Loucy (cell line): Measurements from ENCODE around the gene NBPF9.
"Not testable (repeated sequence)": the region's sequence is repeated elsewhere in the genome, so short reads cannot be mapped to it uniquely, and the experiment has no call there.

Experiments
- H2AFZ ChIP-seq: fragments of 200-600 bp; sonication (generic); 2 replicates; pipeline ENCODE4 v1.6.0; 2016; ENCODE audit warnings: antibody characterized with exemption, mild to moderate bottlenecking, low read length, moderate library complexity
- H3F3A ChIP-seq: fragments of 200-600 bp; 2 replicates; pipeline ENCODE4 v1.6.0; 2016; ENCODE audit warnings: antibody characterized with exemption, low read depth, mild to moderate bottlenecking
- H3K27me3 ChIP-seq: fragments of 200-600 bp; sonication (generic); 2 replicates; pipeline ENCODE4 v1.6.1; 2014; ENCODE audit warnings: low read length, mild to moderate bottlenecking; ENCODE audit not compliant: insufficient read depth, poor library complexity, severe bottlenecking
- H3K36me3 ChIP-seq: fragments of 200-600 bp; sonication (generic); 2 replicates; pipeline ENCODE4 v1.6.1; 2016; ENCODE audit warnings: low read length; ENCODE audit not compliant: insufficient read depth
- H3K4me1 ChIP-seq: fragments of 200-600 bp; sonication (generic); 2 replicates; pipeline ENCODE4 v1.5.1; 2014; ENCODE audit warnings: low read length, mild to moderate bottlenecking; ENCODE audit not compliant: insufficient read depth, poor library complexity, severe bottlenecking
- H3K4me2 ChIP-seq: fragments of 200-600 bp; sonication (generic); 2 replicates; pipeline ENCODE4 v1.6.0; 2014; ENCODE audit warnings: antibody characterized with exemption, low read length, low read depth, mild to moderate bottlenecking; ENCODE audit not compliant: poor library complexity, severe bottlenecking
- H3K4me3 ChIP-seq: fragments of 200-600 bp; sonication (generic); 2 replicates; pipeline ENCODE4 v1.5.1; 2014; ENCODE audit warnings: low read length, mild to moderate bottlenecking, mixed read lengths; ENCODE audit not compliant: poor library complexity, severe bottlenecking
- H3K79me2 ChIP-seq: fragments of 200-600 bp; sonication (generic); 2 replicates; pipeline ENCODE4 v1.6.1; 2014; ENCODE audit warnings: low read length; ENCODE audit not compliant: insufficient read depth
- H3K9ac ChIP-seq: fragments of 200-600 bp; sonication (generic); 2 replicates; pipeline ENCODE4 v1.6.0; 2014; ENCODE audit warnings: mild to moderate bottlenecking, low read depth, low read length, moderate library complexity; ENCODE audit not compliant: poor library complexity, severe bottlenecking
- H3K9me2 ChIP-seq: fragments of 200-600 bp; sonication (generic); replicated peaks from 2 replicates; pipeline ENCODE4 v1.6.1; 2016; ENCODE audit warnings: low read depth, low read length, mixed read lengths
- H3K9me3 ChIP-seq: fragments of 200-600 bp; sonication (generic); 2 replicates; pipeline ENCODE4 v1.6.1; 2014; ENCODE audit warnings: mild to moderate bottlenecking, antibody characterized with exemption, low read length, low read depth; ENCODE audit not compliant: insufficient read depth
- H4K20me1 ChIP-seq: fragments of 200-600 bp; sonication (generic); 2 replicates; pipeline ENCODE4 v1.6.0; 2014; ENCODE audit warnings: antibody characterized with exemption, low read length, mild to moderate bottlenecking; ENCODE audit not compliant: insufficient read depth, poor library complexity, severe bottlenecking

The NBPF9 gene

GRCh38 chr1:149033916-149034315 is 69.4 kb downstream of the NBPF9 start:
- not testable (repeated sequence) for H3K79me2 ChIP-seq, H3K27me3 ChIP-seq, H3K4me3 ChIP-seq, H3K9ac ChIP-seq, H2AFZ ChIP-seq, H3K36me3 ChIP-seq, H3K9me2 ChIP-seq, H4K20me1 ChIP-seq, H3K9me3 ChIP-seq, H3K4me1 ChIP-seq, H3K4me2 ChIP-seq, H3F3A ChIP-seq

DNA sequence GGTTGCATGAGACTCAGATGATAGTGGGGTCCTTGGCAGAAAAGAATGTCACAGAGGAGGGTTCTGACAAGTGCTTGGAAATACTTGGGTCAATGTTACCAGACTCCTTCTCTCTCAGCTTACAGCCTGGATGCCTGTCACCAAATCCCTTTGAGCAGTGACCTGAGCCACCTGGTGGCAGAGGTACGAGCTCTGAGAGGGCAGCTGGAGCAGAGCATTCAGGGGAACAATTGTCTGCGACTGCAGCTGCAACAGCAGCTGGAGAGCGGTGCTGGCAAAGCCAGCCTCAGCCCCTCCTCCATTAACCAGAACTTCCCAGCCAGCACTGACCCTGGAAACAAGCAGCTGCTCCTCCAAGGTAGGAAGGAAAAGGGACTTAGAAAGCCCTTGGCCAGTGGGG is 79.0 kb downstream of the NBPF9 start:
- H3K79me2 ChIP-seq, H2AFZ ChIP-seq, H3K4me2 ChIP-seq, H3K4me3 ChIP-seq, H3K27me3 ChIP-seq, H3K9me2 ChIP-seq, H4K20me1 ChIP-seq, H3K9ac ChIP-seq, H3F3A ChIP-seq, H3K4me1 ChIP-seq, H3K9me3 ChIP-seq, H3K36me3 ChIP-seq: not testable (repeated sequence)

- H3F3A ChIP-seq, H3K4me2 ChIP-seq, H3K9me2 ChIP-seq, H3K27me3 ChIP-seq, H3K79me2 ChIP-seq, H4K20me1 ChIP-seq, H3K36me3 ChIP-seq, H2AFZ ChIP-seq, H3K9me3 ChIP-seq, H3K4me1 ChIP-seq, H3K9ac ChIP-seq, H3K4me3 ChIP-seq: not testable (repeated sequence)
Measured at GRCh38 chr1:149018577-149018976, 84.8 kb downstream of the NBPF9 start.

DNA sequence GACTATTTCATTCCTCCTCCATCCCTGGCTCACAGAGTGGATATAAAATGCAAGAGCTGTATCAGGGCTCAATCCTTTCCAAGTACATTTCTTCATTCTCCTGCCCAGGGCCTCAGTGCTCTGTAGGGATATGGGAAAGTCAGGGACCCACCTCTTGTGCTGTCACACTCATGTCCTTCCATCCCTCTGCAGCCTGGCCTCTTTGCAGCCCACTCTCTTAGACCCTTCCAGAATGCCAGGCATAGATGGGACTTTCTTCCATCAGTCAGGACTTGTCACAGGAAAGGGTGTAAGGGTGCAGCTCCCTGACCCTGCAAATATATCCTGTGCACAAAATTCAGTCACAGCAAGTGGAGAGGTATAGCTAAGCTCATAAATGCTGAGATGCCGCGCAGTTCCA is 86.7 kb downstream of the NBPF9 start:
- H3K27me3 ChIP-seq, H3K9me2 ChIP-seq, H3K4me3 ChIP-seq, H3K4me2 ChIP-seq, H3K79me2 ChIP-seq, H2AFZ ChIP-seq, H3K9ac ChIP-seq, H3K9me3 ChIP-seq, H3F3A ChIP-seq, H3K4me1 ChIP-seq, H3K36me3 ChIP-seq, H4K20me1 ChIP-seq: not testable (repeated sequence)

DNA sequence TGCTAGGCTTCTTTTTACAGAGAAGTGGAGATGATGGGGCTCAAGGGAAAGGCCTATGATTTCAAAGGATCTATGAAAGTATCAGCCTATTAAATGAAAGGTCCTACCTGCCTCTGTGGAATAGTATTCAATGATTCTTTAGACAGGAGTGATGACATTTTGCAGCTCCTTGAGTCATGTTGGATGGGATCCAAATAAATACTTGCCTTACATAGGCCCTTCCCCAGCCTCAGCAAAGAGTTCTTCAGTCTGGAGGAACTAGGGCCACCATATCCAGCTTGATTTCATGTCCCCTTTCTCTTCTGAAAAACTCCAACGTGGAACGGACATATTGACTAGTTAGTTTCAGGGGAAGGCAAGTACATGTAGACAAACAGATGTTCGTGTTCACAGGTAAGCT is 87.8 kb downstream of the NBPF9 start:
- not testable (repeated sequence) for H3F3A ChIP-seq, H3K4me1 ChIP-seq, H3K79me2 ChIP-seq, H3K9ac ChIP-seq, H3K9me3 ChIP-seq, H3K27me3 ChIP-seq, H3K4me2 ChIP-seq, H3K9me2 ChIP-seq, H2AFZ ChIP-seq, H3K36me3 ChIP-seq, H3K4me3 ChIP-seq, H4K20me1 ChIP-seq

DNA sequence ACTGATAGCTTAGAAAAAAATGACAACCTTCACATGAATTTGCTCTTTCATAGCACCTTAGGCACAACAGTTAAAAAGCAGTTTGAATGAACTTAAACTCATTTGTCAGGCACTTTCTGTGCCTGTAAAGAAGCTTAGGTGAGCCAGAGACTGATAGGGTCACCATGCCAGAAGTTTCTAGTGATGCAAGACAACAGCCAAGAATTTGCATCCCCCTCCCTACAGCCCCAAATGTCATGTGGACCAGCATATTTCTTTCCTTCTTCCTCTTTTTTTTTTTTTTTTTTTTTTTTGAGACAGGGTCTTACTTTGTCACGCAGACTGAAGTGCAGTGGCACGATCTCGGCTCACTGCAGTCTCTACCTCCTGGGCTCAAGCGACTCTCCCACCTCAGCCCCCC is 89.8 kb downstream of the NBPF9 start:
- not testable (repeated sequence) for H2AFZ ChIP-seq, H3K4me3 ChIP-seq, H3K4me1 ChIP-seq, H3K79me2 ChIP-seq, H4K20me1 ChIP-seq, H3K9me2 ChIP-seq, H3K36me3 ChIP-seq, H3F3A ChIP-seq, H3K9me3 ChIP-seq, H3K9ac ChIP-seq, H3K27me3 ChIP-seq, H3K4me2 ChIP-seq

GRCh38 chr1:149012599-149012998 is 90.8 kb downstream of the NBPF9 start:
- not testable (repeated sequence) for H4K20me1 ChIP-seq, H3K27me3 ChIP-seq, H3K9ac ChIP-seq, H3K9me3 ChIP-seq, H3K9me2 ChIP-seq, H3K4me2 ChIP-seq, H3K4me3 ChIP-seq, H3K4me1 ChIP-seq, H3F3A ChIP-seq, H3K79me2 ChIP-seq, H3K36me3 ChIP-seq, H2AFZ ChIP-seq

GRCh38 chr1:149009761-149010160 is 93.6 kb downstream of the NBPF9 start:
- not testable (repeated sequence) for H3K27me3 ChIP-seq, H3K9me2 ChIP-seq, H2AFZ ChIP-seq, H3K4me3 ChIP-seq, H4K20me1 ChIP-seq, H3K79me2 ChIP-seq, H3K9me3 ChIP-seq, H3K36me3 ChIP-seq, H3K9ac ChIP-seq, H3K4me2 ChIP-seq, H3K4me1 ChIP-seq, H3F3A ChIP-seq
